SK-N-SH (cell line): ENCODE measurements around the gene SPSB3. TPM values are rescaled to one million over a fixed set of nuclear protein-coding genes. Genes with fewer than 3 reads are reported as not detected.

Experiments
- CTCF ChIA-PET: fragments of 300-600, 350-600 bp; formaldehyde crosslinking; extraction: SDS; loops from one replicate; lab custom pipeline; 2021; lab: Yijun Ruan, JAX
- POLR2A ChIA-PET: fragments of 350-600 bp; sonication (Branson Sonifier 250); formaldehyde crosslinking; extraction: SDS; loops from one replicate; lab custom pipeline; 2020; ENCODE audit warnings: antibody characterized with exemption, inconsistent platforms; lab: Yijun Ruan, JAX
- DNase-seq: peaks from one replicate; pipeline ENCODE4 v3.0.0; 2012
- H2AFZ ChIP-seq: fragments of 200-600 bp; sonication (generic); 2 replicates; pipeline ENCODE4 v1.8.1; 2016; ENCODE audit warnings: antibody characterized with exemption, mild to moderate bottlenecking, low read depth
- H3F3A ChIP-seq: fragments of 200-600 bp; sonication (generic); replicated peaks from 2 replicates; pipeline ENCODE3; 2016; ENCODE audit warnings: antibody characterized with exemption, mild to moderate bottlenecking; ENCODE audit not compliant: insufficient read depth
- H3K27ac ChIP-seq, 2 experiments: fragments of 200-500 bp in 1 of 2; fragments of 200-600 bp in 1 of 2; sonication (Bioruptor generic) in 1 of 2; sonication (generic), shearing (Covaris generic) in 1 of 2; 2 replicates each; pipeline versions ENCODE4 v1.5.1 to v1.6.1; 2014 to 2016; ENCODE audit warnings: low read depth in 2 of 2, inconsistent platforms in 1 of 2, low read length in 1 of 2, mild to moderate bottlenecking in 1 of 2, mixed read lengths in 1 of 2
- H3K27me3 ChIP-seq: fragments of 200-600 bp; sonication (generic), shearing (Covaris generic); 2 replicates; pipeline ENCODE4 v1.6.1; 2016; ENCODE audit warnings: mixed run types; ENCODE audit not compliant: insufficient read depth
- H3K36me3 ChIP-seq, 2 experiments: fragments of 200-500 bp in 1 of 2; fragments of 200-600 bp in 1 of 2; sonication (Bioruptor generic) in 1 of 2; sonication (generic) in 1 of 2; replicated peaks in 1 of 2; 2 replicates each; pipeline versions ENCODE3 to v1.5.1; 2014 to 2016; ENCODE audit warnings: low read length in 1 of 2, mild to moderate bottlenecking in 1 of 2; ENCODE audit not compliant: insufficient read depth in 2 of 2, control insufficient read depth in 1 of 2
- H3K4me1 ChIP-seq, 2 experiments: fragments of 200-500 bp in 1 of 2; fragments of 200-600 bp in 1 of 2; sonication (Bioruptor generic) in 1 of 2; sonication (generic), shearing (Covaris generic) in 1 of 2; 2 replicates each; pipeline versions ENCODE4 v1.5.1 to v1.6.1; 2014 to 2016; ENCODE audit warnings: low read depth in 1 of 2, low read length in 1 of 2, mixed run types in 1 of 2; ENCODE audit not compliant: insufficient read depth in 2 of 2, control insufficient read depth in 1 of 2
- H3K4me2 ChIP-seq: fragments of 200-600 bp; sonication (generic), shearing (Covaris generic); 2 replicates; pipeline ENCODE4 v1.6.1; 2017; ENCODE audit warnings: mixed run types
- H3K4me3 ChIP-seq, 2 experiments: fragments of 200-500 bp in 1 of 2; fragments of 200-600 bp in 1 of 2; sonication (Bioruptor generic) in 1 of 2; sonication (generic), shearing (Covaris generic) in 1 of 2; 2 replicates each; pipeline versions ENCODE4 v1.5.1 to v1.8.1; 2014 to 2016; ENCODE audit warnings: low read depth in 2 of 2, inconsistent platforms in 1 of 2, low read length in 1 of 2, mild to moderate bottlenecking in 1 of 2, mixed read lengths in 1 of 2, moderate library complexity in 1 of 2
- H3K79me2 ChIP-seq: fragments of 200-600 bp; sonication (generic); 2 replicates; pipeline ENCODE4 v1.8.1; 2017; ENCODE audit warnings: mild to moderate bottlenecking; ENCODE audit not compliant: insufficient read depth
- H3K9ac ChIP-seq: fragments of 200-600 bp; sonication (generic); 2 replicates; pipeline ENCODE4 v1.6.1; 2017; ENCODE audit warnings: mixed run types
- H3K9me2 ChIP-seq: fragments of 200-600 bp; sonication (generic); 2 replicates; pipeline ENCODE4 v1.6.1; 2017; ENCODE audit warnings: mixed run types
- H3K9me3 ChIP-seq: fragments of 200-600 bp; sonication (generic); 2 replicates; pipeline ENCODE4 v1.6.1; 2017; ENCODE audit warnings: mixed run types, mild to moderate bottlenecking, moderate library complexity
- H4K20me1 ChIP-seq: fragments of 200-600 bp; sonication (generic); 2 replicates; pipeline ENCODE4 v1.6.1; 2017; ENCODE audit warnings: mild to moderate bottlenecking, mixed run types; ENCODE audit not compliant: insufficient read depth
- CHD2 ChIP-seq: fragments of 150-350 bp; IDR thresholded peaks from 2 replicates; pipeline ENCODE4 v1.6.1; 2018; ENCODE audit warnings: low read length; ENCODE audit not compliant: partially characterized antibody
- ELF1 ChIP-seq: IDR thresholded peaks from 2 replicates; pipeline ENCODE4 v1.4.0; 2012
- EZH2phosphoT487 ChIP-seq: fragments of 200-600 bp; sonication (generic); IDR thresholded peaks from 2 replicates; pipeline ENCODE4 v1.6.1; 2017; ENCODE audit warnings: low read depth, mixed run types, mild to moderate bottlenecking, antibody characterized with exemption, moderate library complexity, borderline replicate concordance
- FOXJ3 ChIP-seq: sonication (generic); formaldehyde crosslinking; IDR thresholded peaks from 2 replicates; pipeline ENCODE4 v1.5.1; 2020; ENCODE audit warnings: mild to moderate bottlenecking, missing genetic modification reagents
- GATA2 ChIP-seq: sonication (generic); formaldehyde crosslinking; IDR thresholded peaks from 2 replicates; pipeline ENCODE4 v1.5.0; 2020; ENCODE audit warnings: mild to moderate bottlenecking, missing genetic modification reagents
- JUND ChIP-seq: IDR thresholded peaks from 2 replicates; pipeline ENCODE4 v1.4.0; 2012
- MAX ChIP-seq: IDR thresholded peaks from 2 replicates; pipeline ENCODE4 v1.4.0; 2012; ENCODE audit warnings: low read depth
- MEF2A ChIP-seq: IDR thresholded peaks from 2 replicates; pipeline ENCODE4 v1.4.0; 2012; ENCODE audit warnings: low read depth, borderline replicate concordance
- MXI1 ChIP-seq: IDR thresholded peaks from 2 replicates; pipeline ENCODE4 v1.6.1; 2012; ENCODE audit warnings: mild to moderate bottlenecking, low read depth, low read length, improper control_type of control experiment
- NFIC ChIP-seq: IDR thresholded peaks from 2 replicates; pipeline ENCODE4 v1.4.0; 2012; ENCODE audit warnings: borderline replicate concordance
- NRF1 ChIP-seq: IDR thresholded peaks from 2 replicates; pipeline ENCODE4 v1.6.1; 2012; ENCODE audit warnings: low read depth, mild to moderate bottlenecking, low read length
- RCOR1 ChIP-seq: fragments of 150-350 bp; IDR thresholded peaks from 2 replicates; pipeline ENCODE4 v1.6.1; 2017; ENCODE audit warnings: antibody characterized with exemption, low read length
- SMC3 ChIP-seq: IDR thresholded peaks from 2 replicates; pipeline ENCODE4 v1.6.1; 2012; ENCODE audit warnings: low read depth, low read length, improper control_type of control experiment
- USF1 ChIP-seq: IDR thresholded peaks from 2 replicates; pipeline ENCODE4 v1.4.0; 2012; ENCODE audit warnings: low read depth, borderline replicate concordance
- WGBS: methylation state at CpG from one replicate; pipeline ENCODE4 v1.1.6; 2017; ENCODE audit warnings: low lambda C conversion rate; 5-methylcytosine and 5-hydroxymethylcytosine counted together
- polyA plus RNA-seq, 3 experiments: library from polyadenylated mRNA; depleted of rRNA; stranded (reverse); fragments of >200 nt; gene quantifications; 2 replicates each; pipeline ENCODE4 v1.2.3, GENCODE V29; 2012
- TF ChIP-seq, protein P1 (sequence below): fragments of 150-350 bp; IDR thresholded peaks from 2 replicates; pipeline ENCODE4 v1.6.1; 2016; ENCODE audit warnings: mild to moderate bottlenecking, low read depth, low read length
- TF ChIP-seq, protein P2 (sequence below): IDR thresholded peaks from 2 replicates; pipeline ENCODE4; 2012
- TF ChIP-seq, protein P3 (sequence below): fragments of 150-350 bp; IDR thresholded peaks from 2 replicates; pipeline ENCODE4 v1.6.1; 2017; ENCODE audit warnings: antibody characterized with exemption, low read length, low read depth, borderline replicate concordance

Gene SPSB3
- polyA plus RNA-seq, 1 of the 3 experiments (the other 2 are of a cell fraction), result 40.6 TPM

- H3K4me1 ChIP-seq, result no peaks in the 10 kb centered on the region
- H3F3A ChIP-seq, result peaks cover 7% of the 10 kb centered on the region
- TF ChIP-seq, protein P1, sequence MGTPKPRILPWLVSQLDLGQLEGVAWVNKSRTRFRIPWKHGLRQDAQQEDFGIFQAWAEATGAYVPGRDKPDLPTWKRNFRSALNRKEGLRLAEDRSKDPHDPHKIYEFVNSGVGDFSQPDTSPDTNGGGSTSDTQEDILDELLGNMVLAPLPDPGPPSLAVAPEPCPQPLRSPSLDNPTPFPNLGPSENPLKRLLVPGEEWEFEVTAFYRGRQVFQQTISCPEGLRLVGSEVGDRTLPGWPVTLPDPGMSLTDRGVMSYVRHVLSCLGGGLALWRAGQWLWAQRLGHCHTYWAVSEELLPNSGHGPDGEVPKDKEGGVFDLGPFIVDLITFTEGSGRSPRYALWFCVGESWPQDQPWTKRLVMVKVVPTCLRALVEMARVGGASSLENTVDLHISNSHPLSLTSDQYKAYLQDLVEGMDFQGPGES, result no peak
- no peak for TF ChIP-seq MEF2A
- no peak for TF ChIP-seq ELF1
- no peak for TF ChIP-seq USF1
- TF ChIP-seq NFIC, result no peak
- TF ChIP-seq GATA2 (CRISPR knock-in tag), result no peak
- TF ChIP-seq, protein P2, sequence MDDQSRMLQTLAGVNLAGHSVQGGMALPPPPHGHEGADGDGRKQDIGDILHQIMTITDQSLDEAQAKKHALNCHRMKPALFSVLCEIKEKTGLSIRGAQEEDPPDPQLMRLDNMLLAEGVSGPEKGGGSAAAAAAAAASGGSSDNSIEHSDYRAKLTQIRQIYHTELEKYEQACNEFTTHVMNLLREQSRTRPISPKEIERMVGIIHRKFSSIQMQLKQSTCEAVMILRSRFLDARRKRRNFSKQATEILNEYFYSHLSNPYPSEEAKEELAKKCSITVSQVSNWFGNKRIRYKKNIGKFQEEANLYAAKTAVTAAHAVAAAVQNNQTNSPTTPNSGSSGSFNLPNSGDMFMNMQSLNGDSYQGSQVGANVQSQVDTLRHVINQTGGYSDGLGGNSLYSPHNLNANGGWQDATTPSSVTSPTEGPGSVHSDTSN, result no peak
- no peak for TF ChIP-seq SMC3
- TF ChIP-seq RCOR1, result no peak
- no peak for TF ChIP-seq MAX
- TF ChIP-seq EZH2phosphoT487, result no peak
- no peak for TF ChIP-seq JUND
- TF ChIP-seq MXI1, result no peak
- TF ChIP-seq NRF1, result no peak
- TF ChIP-seq FOXJ3 (CRISPR knock-in tag), result no peak
- CTCF ChIA-PET, result no interaction called here
- no peak overlapping the region for H3K4me2 ChIP-seq
- POLR2A ChIA-PET, result no interaction called here
- no peaks in the 10 kb centered on the region for H3K27me3 ChIP-seq
- no peaks in the 10 kb centered on the region for H3K9me2 ChIP-seq
- peaks cover 0 to 18% of the 10 kb centered on the region in 2 experiments for H3K36me3 ChIP-seq
- 98% methylated on average over 12 of the region's 17 CpGs for WGBS
- H2AFZ ChIP-seq, result no peak overlapping the region
- H4K20me1 ChIP-seq, result no peaks in the 10 kb centered on the region
- H3K27ac ChIP-seq, result no peak overlapping the region
- no peak overlapping the region for H3K9ac ChIP-seq
- no peak overlapping the region for H3K4me3 ChIP-seq
- no peak for DNase-seq
- no peaks in the 10 kb centered on the region for H3K9me3 ChIP-seq
- H3K79me2 ChIP-seq, result no peaks in the 10 kb centered on the region
Observed at GRCh38 chr16:1817716-1818115, 35.3 kb upstream of the SPSB3 start.

GRCh38 chr16:1817276-1817589, 34.9 kb upstream of the SPSB3 start:
- CTCF ChIA-PET, result no interaction called here
- H3K9ac ChIP-seq, result no peak overlapping the region
- no peak overlapping the region for H3K27ac ChIP-seq
- peaks cover 0 to 18% of the 10 kb centered on the region in 2 experiments for H3K36me3 ChIP-seq
- no peak overlapping the region for H2AFZ ChIP-seq
- TF ChIP-seq USF1, result no peak
- TF ChIP-seq, protein P3, sequence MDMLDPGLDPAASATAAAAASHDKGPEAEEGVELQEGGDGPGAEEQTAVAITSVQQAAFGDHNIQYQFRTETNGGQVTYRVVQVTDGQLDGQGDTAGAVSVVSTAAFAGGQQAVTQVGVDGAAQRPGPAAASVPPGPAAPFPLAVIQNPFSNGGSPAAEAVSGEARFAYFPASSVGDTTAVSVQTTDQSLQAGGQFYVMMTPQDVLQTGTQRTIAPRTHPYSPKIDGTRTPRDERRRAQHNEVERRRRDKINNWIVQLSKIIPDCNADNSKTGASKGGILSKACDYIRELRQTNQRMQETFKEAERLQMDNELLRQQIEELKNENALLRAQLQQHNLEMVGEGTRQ, result no peak
- TF ChIP-seq CHD2, result no peak
- no peak for TF ChIP-seq EZH2phosphoT487
- H3K4me3 ChIP-seq, result no peak overlapping the region
- H3K79me2 ChIP-seq, result peaks cover 4% of the 10 kb centered on the region; the same call in 1 of the 2 replicates
- 88% methylated on average over 4 of the region's 9 CpGs for WGBS
- H3K9me3 ChIP-seq, result no peaks in the 10 kb centered on the region
- no peaks in the 10 kb centered on the region for H3K9me2 ChIP-seq
- H3K4me1 ChIP-seq, result no peaks in the 10 kb centered on the region
- H3K4me2 ChIP-seq, result no peak overlapping the region
- no peaks in the 10 kb centered on the region for H4K20me1 ChIP-seq
- POLR2A ChIA-PET, result no interaction called here
- H3K27me3 ChIP-seq, result no peaks in the 10 kb centered on the region
- peaks cover 7% of the 10 kb centered on the region for H3F3A ChIP-seq
- DNase-seq, result no peak
